ENCODE results near the gene SSX2.
"Not testable (repeated sequence)": the region's sequence is repeated elsewhere in the genome, so short reads cannot be mapped to it uniquely, and the experiment has no call there.

- not testable (repeated sequence) for TF ChIP-seq CTCF (IDR thresholded peaks at IDR 0.05; ENCODE audit: low read depth, low read length, missing input control); TAF1 (conservative IDR thresholded peaks at IDR 0.05); GABPA (IDR thresholded peaks at IDR 0.05 in 1 of 2, conservative IDR thresholded peaks at IDR 0.05 in 1 of 2); JUND (IDR thresholded peaks at IDR 0.05); YY1 (IDR thresholded peaks at IDR 0.05); SP1 (IDR thresholded peaks at IDR 0.05); REST (IDR thresholded peaks at IDR 0.05); MAX (IDR thresholded peaks at IDR 0.05); ZBTB33 (IDR thresholded peaks at IDR 0.05); EGR1 (IDR thresholded peaks at IDR 0.05; ENCODE audit: low read depth in 2 of 2); FOXA1 (IDR thresholded peaks at IDR 0.05); RAD21 (IDR thresholded peaks at IDR 0.05); RXRA (IDR thresholded peaks at IDR 0.05)
Observed at GRCh38 chrX:52648956-52649355, 58.0 kb downstream of the SSX2 start.

Data from liver (tissue), 3 donors.